WTC11 (cell line): Measurements from ENCODE around the gene ARFIP1. TPM values are rescaled to one million over a fixed set of nuclear protein-coding genes. Genes with fewer than 3 reads are reported as not detected.

Experiments used
- ATAC-seq: fragments of 200-7000 bp; cut with Tn5 transposase; 2 replicates; pipeline ENCODE4 v1.10.0; 2021; ENCODE audit warnings: mild to moderate bottlenecking, moderate library complexity
- CTCF ChIA-PET: fragments of 300-600 bp; sonication (Branson Sonifier 250); formaldehyde crosslinking; loops from one replicate; lab custom pipeline; 2021; ENCODE audit warnings: antibody characterized with exemption; lab: Charles Lee
- POLR2A ChIA-PET: fragments of 350-600 bp; sonication (Branson Sonifier 250); formaldehyde crosslinking; loops from one replicate; lab custom pipeline; 2021; ENCODE audit warnings: antibody characterized with exemption; lab: Charles Lee
- DNase-seq: peaks from one replicate; pipeline ENCODE4 v3.0.0; 2021; ENCODE audit warnings: low spot score
- H3K27ac Mint-ChIP-seq: 2 replicates; pipeline ENCODE4 v1.8.0; 2021; ENCODE audit warnings: mixed read lengths
- H3K27me3 Mint-ChIP-seq: 2 replicates; pipeline ENCODE4 v1.8.0; 2021; ENCODE audit warnings: low read depth, mild to moderate bottlenecking, moderate library complexity, mixed read lengths
- H3K36me3 Mint-ChIP-seq: 2 replicates; pipeline ENCODE4 v1.8.0; 2021; ENCODE audit warnings: mixed read lengths
- H3K4me1 Mint-ChIP-seq: 2 replicates; pipeline ENCODE4 v1.8.0; 2022; ENCODE audit warnings: mixed read lengths
- H3K4me3 Mint-ChIP-seq: 2 replicates; pipeline ENCODE4 v1.8.0; 2021; ENCODE audit warnings: mild to moderate bottlenecking, moderate library complexity, mixed read lengths
- H3K9me3 Mint-ChIP-seq: 2 replicates; pipeline ENCODE4 v1.8.0; 2021; ENCODE audit warnings: mixed read lengths
- ATF2 ChIP-seq: sonication (generic); formaldehyde crosslinking; IDR thresholded peaks from 2 replicates; pipeline ENCODE4 v1.8.1; 2022; ENCODE audit warnings: low read depth, missing genetic modification reagents, borderline replicate concordance
- ATF6 ChIP-seq: sonication (generic); formaldehyde crosslinking; IDR thresholded peaks from 2 replicates; pipeline ENCODE4 v1.8.1; 2023; ENCODE audit warnings: mild to moderate bottlenecking, missing genetic modification reagents
- CREB1 ChIP-seq: sonication (generic); formaldehyde crosslinking; IDR thresholded peaks from 2 replicates; pipeline ENCODE4 v1.8.0; 2023; ENCODE audit warnings: mild to moderate bottlenecking, missing genetic modification reagents
- CREM ChIP-seq: sonication (generic); formaldehyde crosslinking; IDR thresholded peaks from 2 replicates; pipeline ENCODE4 v1.8.1; 2022; ENCODE audit warnings: mild to moderate bottlenecking, missing genetic modification reagents, moderate library complexity
- E2F5 ChIP-seq: sonication (generic); formaldehyde crosslinking; IDR thresholded peaks from 2 replicates; pipeline ENCODE4 v1.8.1; 2022; ENCODE audit warnings: mild to moderate bottlenecking, moderate library complexity, missing genetic modification reagents
- ESRRA ChIP-seq: sonication (generic); formaldehyde crosslinking; IDR thresholded peaks from 2 replicates; pipeline ENCODE4 v1.8.1; 2022; ENCODE audit warnings: mild to moderate bottlenecking, missing genetic modification reagents, borderline replicate concordance
- FOXK1 ChIP-seq: sonication (generic); formaldehyde crosslinking; IDR thresholded peaks from 2 replicates; pipeline ENCODE4 v1.8.0; 2022; ENCODE audit warnings: mild to moderate bottlenecking, moderate library complexity, missing genetic modification reagents
- GABPB1 ChIP-seq: sonication (generic); formaldehyde crosslinking; IDR thresholded peaks from 2 replicates; pipeline ENCODE4 v1.8.1; 2023; ENCODE audit warnings: mild to moderate bottlenecking, missing genetic modification reagents
- GTF2I ChIP-seq: fragments of 250-450 bp; sonication (Bioruptor Pico); conservative IDR thresholded peaks from 2 replicates; pipeline ENCODE4 v1.4.0; 2021; ENCODE audit warnings: mild to moderate bottlenecking
- HMGXB4 ChIP-seq: sonication (generic); formaldehyde crosslinking; IDR thresholded peaks from 2 replicates; pipeline ENCODE4 v1.8.1; 2023; ENCODE audit warnings: mild to moderate bottlenecking, moderate library complexity, missing genetic modification reagents
- IRF1 ChIP-seq: sonication (generic); formaldehyde crosslinking; IDR thresholded peaks from 2 replicates; pipeline ENCODE4 v1.8.0; 2023; ENCODE audit warnings: missing genetic modification reagents
- NFATC4 ChIP-seq: fragments of 250-450 bp; sonication (Bioruptor Pico); IDR thresholded peaks from 2 replicates; pipeline ENCODE4 v1.9.0; 2021; ENCODE audit warnings: mild to moderate bottlenecking
- NR1H2 ChIP-seq: sonication (generic); formaldehyde crosslinking; IDR thresholded peaks from 2 replicates; pipeline ENCODE4 v1.9.0; 2021; ENCODE audit warnings: mild to moderate bottlenecking, moderate library complexity, missing genetic modification reagents
- NR2C2 ChIP-seq: sonication (generic); formaldehyde crosslinking; IDR thresholded peaks from 2 replicates; pipeline ENCODE4 v1.8.0; 2022; ENCODE audit warnings: mild to moderate bottlenecking, missing genetic modification reagents
- OVOL2 ChIP-seq: fragments of 250-450 bp; sonication (Bioruptor Pico); IDR thresholded peaks from 2 replicates; pipeline ENCODE4 v1.9.0; 2021; ENCODE audit warnings: mild to moderate bottlenecking, borderline replicate concordance
- PRRX2 ChIP-seq: fragments of 250-450 bp; sonication (Bioruptor Pico); IDR thresholded peaks from 2 replicates; pipeline ENCODE4 v1.8.0; 2021; ENCODE audit warnings: mild to moderate bottlenecking
- RELA ChIP-seq: sonication (generic); formaldehyde crosslinking; IDR thresholded peaks from 2 replicates; pipeline ENCODE4 v1.8.1; 2022; ENCODE audit warnings: missing genetic modification reagents, mild to moderate bottlenecking, borderline replicate concordance
- RORB ChIP-seq: fragments of 250-450 bp; sonication (Bioruptor Pico); IDR thresholded peaks from 2 replicates; pipeline ENCODE4 v1.9.0; 2021; ENCODE audit warnings: mild to moderate bottlenecking
- SOX15 ChIP-seq: fragments of 250-450 bp; sonication (Bioruptor Pico); IDR thresholded peaks from 2 replicates; pipeline ENCODE4 v1.9.0; 2021; ENCODE audit warnings: mild to moderate bottlenecking
- TEAD4 ChIP-seq: sonication (generic); formaldehyde crosslinking; IDR thresholded peaks from 2 replicates; pipeline ENCODE4 v1.8.0; 2022; ENCODE audit warnings: mild to moderate bottlenecking, missing genetic modification reagents
- ZNF232 ChIP-seq: sonication (generic); formaldehyde crosslinking; IDR thresholded peaks from 2 replicates; pipeline ENCODE4 v1.8.0; 2022; ENCODE audit warnings: mild to moderate bottlenecking, missing genetic modification reagents
- ZNF263 ChIP-seq: sonication (generic); formaldehyde crosslinking; IDR thresholded peaks from 2 replicates; pipeline ENCODE4 v1.8.1; 2022; ENCODE audit warnings: low read depth, mild to moderate bottlenecking, moderate library complexity, missing genetic modification reagents
- ZNF317 ChIP-seq: sonication (generic); formaldehyde crosslinking; IDR thresholded peaks from 2 replicates; pipeline ENCODE4 v1.8.1; 2023; ENCODE audit warnings: low read depth, mild to moderate bottlenecking, moderate library complexity, missing genetic modification reagents, borderline replicate concordance
- ZNF671 ChIP-seq: fragments of 250-450 bp; sonication (Bioruptor Pico); IDR thresholded peaks from 2 replicates; pipeline ENCODE4 v1.8.0; 2021; ENCODE audit warnings: mild to moderate bottlenecking
- ZSCAN18 ChIP-seq: fragments of 250-450 bp; sonication (Bioruptor Pico); IDR thresholded peaks from 2 replicates; pipeline ENCODE4 v2.1.2; 2022; ENCODE audit warnings: mild to moderate bottlenecking, moderate library complexity
- total RNA-seq: library from RNA; stranded (reverse); gene quantifications from 3 replicates; pipeline ENCODE4 v1.2.3, GENCODE V29; 2021

The ARFIP1 gene
- total RNA-seq, 1 experiment from 2014 or later = 35.3 TPM

GRCh38 chr4:152735906-152736305 lies 43.8 kb upstream of the ARFIP1 start:
- ChIA-PET POLR2A (no interaction called here), CTCF (interaction anchor here (1.0 to 2.7 kb wide), 6 partner anchors 30 to 392 kb away, joined by 3 to 22 read pairs (median 4); partner anchors contain the start of genes ARFIP1 and TIGD4)
- Mint-ChIP-seq H3K27ac (no peak overlapping the region), H3K4me3 (no peak overlapping the region), H3K27me3 (no peaks in the 10 kb centered on the region), H3K9me3 (no peaks in the 10 kb centered on the region), H3K4me1 (peaks cover 26% of the 10 kb centered on the region), H3K36me3 (no peaks in the 10 kb centered on the region)
- ATAC-seq (no peak), DNase-seq (no peak)
- no peak for TF ChIP-seq GABPB1 (CRISPR knock-in tag)
- no peak for TF ChIP-seq ATF2
- TF ChIP-seq OVOL2 (CRISPR knock-in tag) = no peak
- no peak for TF ChIP-seq NR1H2
- TF ChIP-seq NR2C2 = no peak
- TF ChIP-seq PRRX2 = no peak
- TF ChIP-seq HMGXB4 (CRISPR knock-in tag) = no peak
- no peak for TF ChIP-seq GTF2I (CRISPR knock-in tag)
- TF ChIP-seq ZNF232 = no peak
- TF ChIP-seq RELA (CRISPR knock-in tag) = no peak
- no peak for TF ChIP-seq E2F5 (CRISPR knock-in tag)
- TF ChIP-seq ZNF671 (CRISPR knock-in tag) = no peak
- TF ChIP-seq ATF6 = no peak

GRCh38 chr4:152738827-152739226 lies 40.9 kb upstream of the ARFIP1 start:
- H3K4me1 Mint-ChIP-seq = peaks cover 26% of the 10 kb centered on the region
- H3K27me3 Mint-ChIP-seq = no peaks in the 10 kb centered on the region
- ChIA-PET CTCF (interaction anchor here (1.6 kb wide), 1 partner anchor 33 kb away, joined by 4 read pairs; no protein-coding TSS in a partner anchor), POLR2A (no interaction called here)
- no peak for TF ChIP-seq CREB1 (CRISPR knock-in tag)
- TF ChIP-seq ZNF317 = no peak
- TF ChIP-seq ZSCAN18 (CRISPR knock-in tag) = no peak
- no peak for TF ChIP-seq RORB (CRISPR knock-in tag)
- TF ChIP-seq TEAD4 = no peak
- TF ChIP-seq CREM (CRISPR knock-in tag) = no peak
- TF ChIP-seq ZNF232 = no peak
- TF ChIP-seq ZNF263 (CRISPR knock-in tag) = no peak
- no peak for TF ChIP-seq NFATC4 (CRISPR knock-in tag)
- TF ChIP-seq FOXK1 (CRISPR knock-in tag) = no peak
- no peak for TF ChIP-seq ESRRA (CRISPR knock-in tag)
- TF ChIP-seq NR1H2 = no peak
- no peak for TF ChIP-seq SOX15 (CRISPR knock-in tag)
- TF ChIP-seq IRF1 = no peak
- ATAC-seq (no peak), DNase-seq (no peak)
- H3K27ac Mint-ChIP-seq = no peak overlapping the region
- no peaks in the 10 kb centered on the region for H3K36me3 Mint-ChIP-seq
- H3K4me3 Mint-ChIP-seq = no peak overlapping the region
- H3K9me3 Mint-ChIP-seq = no peaks in the 10 kb centered on the region
